Stimulated activated CD8-positive, alpha-beta memory T cell treated with anti-CD3 and anti-CD28 coated beads, Interleukin-2, amount 100 ng/mL, for 48 hours (primary cell): Measurements from ENCODE around the gene COL21A1.
"Not testable (repeated sequence)": the region's sequence is repeated elsewhere in the genome, so short reads cannot be mapped to it uniquely, and the experiment has no call there.

ENCODE experiments used
- DNase-seq, 2 donors: peaks; one replicate each; pipeline ENCODE4 v3.0.0-alpha.2; 2020; ENCODE audit warnings: low read depth in 2 of 2

Gene COL21A1

DNA sequence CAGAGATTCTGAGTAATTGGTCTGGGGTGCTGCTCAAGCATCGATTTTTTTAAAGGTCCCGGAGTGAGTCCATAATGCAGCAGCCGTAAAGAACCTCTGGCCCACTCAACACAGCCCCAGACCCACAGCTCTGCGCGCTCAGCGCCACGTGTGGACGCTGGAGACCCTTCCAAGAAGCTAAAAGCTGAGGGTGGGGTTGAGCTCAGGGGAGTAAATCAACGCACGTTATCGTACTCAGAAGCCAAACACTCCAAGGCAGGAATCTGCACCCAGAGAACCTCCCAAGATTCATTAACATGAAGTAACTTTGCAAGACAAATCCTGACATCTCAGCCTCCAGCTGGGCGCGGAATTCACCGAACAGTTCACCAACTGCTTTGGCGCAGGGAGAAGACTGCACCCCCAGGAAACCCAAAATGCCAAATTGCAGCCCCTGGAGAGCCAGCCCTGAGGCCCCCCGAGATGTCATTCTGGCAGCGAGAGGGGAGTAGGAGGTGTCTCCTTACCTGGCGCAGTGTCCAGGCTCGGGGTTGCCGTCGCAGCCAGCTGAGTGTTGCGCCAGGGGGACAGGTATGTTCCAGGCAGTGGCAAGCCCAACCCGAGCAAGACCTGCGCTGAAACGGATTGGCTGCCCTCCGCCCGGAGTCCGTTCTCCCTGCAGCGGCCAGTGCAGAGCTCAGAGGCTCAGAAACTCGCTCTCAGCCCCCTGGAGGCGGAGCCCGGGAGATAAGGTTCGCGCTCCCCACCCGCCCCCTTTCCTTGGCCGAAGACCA is at the start of gene COL21A1:
Gene COL21A1 (minus strand): TSS at position 700 of the 773 bp plus-strand sequence. CDS start 64,962 bp downstream, outside the sequence.
- DNase-seq, result no peak

DNA sequence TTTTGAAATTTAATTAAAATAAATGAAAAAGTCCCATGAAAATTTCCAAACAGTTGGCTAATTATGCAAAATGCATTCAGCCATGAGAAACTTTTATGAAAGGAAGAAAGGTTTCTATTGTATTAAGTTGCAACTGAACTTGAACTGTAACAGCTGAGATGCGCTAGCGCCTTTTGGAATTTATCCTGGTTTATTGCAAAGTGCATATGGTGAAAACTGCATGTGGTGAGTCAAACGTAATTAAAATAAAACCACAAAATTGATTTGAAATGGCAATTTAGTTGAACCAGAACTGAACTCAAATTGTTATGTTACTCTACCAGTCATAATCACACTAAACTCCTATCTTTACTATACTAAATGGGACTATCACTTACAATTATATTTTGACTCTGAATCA is 46.4 kb upstream of the COL21A1 start:
- DNase-seq, result no peak

DNA sequence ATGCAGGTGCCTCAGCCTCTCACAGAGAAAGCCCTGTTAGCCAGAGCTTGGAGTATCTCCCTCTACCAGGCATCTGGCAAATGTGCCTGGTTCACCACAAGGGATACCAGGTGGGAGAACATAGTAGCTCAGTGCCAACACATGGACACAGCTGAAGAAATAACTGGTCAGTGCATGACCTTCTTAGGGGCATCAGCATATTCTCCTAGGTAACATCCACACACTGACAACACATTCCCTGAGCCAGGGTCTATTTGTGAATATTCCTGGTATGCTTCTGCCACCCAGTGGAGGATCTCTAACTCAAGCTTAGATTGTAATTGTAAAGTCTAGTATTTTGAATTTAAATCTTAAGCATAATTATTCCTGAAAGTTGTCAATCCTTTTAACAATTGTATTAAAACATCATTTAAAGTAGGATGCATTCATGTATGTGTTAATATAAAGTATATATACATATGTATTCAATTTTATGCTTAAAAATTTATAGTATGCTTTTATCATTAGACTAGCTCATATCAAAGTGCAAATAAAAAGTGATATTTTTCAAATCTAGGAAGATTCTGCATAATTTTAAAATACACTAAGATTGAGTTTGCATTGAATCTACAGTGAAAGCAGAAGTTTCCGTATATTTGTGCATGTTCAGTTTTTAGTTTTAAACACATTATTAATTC is 45.3 kb upstream of the COL21A1 start:
- no peak for DNase-seq

DNA sequence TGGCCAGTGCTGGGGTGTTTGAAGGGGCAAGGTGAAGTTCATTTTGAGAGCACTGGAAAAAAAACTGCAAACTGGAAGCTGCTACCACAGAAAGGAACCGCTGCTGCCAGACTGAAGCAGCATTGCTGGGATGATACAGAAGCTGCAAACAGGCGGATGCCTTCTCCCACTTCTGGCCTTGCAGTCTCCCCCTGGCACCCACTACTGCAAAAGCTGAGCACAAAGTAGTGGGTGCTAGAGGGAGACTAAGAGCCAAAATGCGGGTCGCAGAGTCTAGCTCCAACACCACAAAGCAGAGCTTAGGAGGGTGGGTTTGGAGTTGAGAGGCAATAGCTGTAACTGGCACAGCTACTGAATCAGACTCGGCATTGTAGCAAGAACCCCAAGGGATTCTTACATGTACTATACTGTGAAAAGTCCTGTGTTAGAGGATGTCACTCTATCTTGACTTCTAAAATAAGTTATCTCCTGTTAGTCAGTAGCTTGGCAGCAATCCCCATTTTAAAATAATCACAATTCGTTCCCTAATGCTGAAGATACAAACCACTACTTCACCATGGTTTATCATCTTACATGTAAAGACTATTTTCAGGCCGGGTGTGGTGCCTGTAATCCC is 44.0 kb upstream of the COL21A1 start:
- no peak for DNase-seq

DNA sequence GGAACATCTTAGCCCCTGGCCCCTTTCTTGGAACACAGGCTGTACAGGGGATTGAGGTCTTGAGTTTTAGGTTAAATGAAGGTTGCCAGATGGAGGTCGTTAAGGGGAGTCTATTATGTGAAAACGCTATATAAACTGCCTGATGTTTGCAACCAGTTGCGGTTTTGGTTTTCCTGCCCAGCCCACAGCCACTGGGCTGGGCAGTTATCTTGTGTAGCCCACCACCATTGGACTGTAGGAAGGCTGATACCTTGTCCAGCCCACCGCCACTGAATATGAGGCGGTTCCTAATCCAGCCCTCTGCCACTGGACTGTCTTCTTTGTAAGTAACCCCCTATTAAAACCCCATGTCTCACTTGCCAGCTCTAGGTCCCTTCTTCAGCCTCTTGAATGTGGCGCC is 42.3 kb upstream of the COL21A1 start:
- DNase-seq, result no peak

DNA sequence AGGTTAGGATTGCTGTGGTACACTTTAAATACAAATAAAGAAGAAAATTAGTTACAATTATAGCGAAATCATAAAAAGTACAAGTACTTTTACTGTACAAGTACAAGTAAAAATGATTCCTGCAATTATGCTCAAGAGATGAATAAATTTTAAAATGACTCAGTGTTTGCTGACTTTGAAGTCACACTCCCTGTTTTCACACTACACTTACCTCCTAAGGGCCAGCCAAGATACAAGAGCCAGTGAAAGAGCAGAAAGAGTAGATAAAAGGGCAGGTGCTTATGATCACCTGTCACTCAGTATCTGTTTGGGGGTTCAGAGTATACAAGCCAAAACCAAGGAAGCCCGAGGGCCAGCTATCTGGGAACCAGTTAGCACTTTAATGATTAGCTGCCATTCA is 41.0 kb upstream of the COL21A1 start:
- no peak for DNase-seq

DNA sequence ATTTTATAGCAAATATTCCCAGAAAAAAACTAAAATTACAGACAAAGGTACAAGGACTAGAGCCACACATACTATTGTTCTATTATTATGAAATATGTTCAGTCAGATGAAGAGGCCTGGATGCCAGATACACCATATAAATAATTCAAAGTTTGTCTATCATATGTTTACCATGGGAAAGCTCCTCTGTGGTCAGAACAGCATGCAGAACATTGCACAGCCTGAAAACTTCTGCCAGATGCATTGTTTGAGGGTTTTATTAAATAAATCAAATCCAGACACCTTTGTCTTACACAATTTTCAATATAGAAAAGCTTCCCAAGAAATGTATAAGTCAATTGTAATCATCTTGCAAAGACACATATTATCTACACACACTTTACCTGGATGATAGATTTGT is 35.0 kb upstream of the COL21A1 start:
- no peak for DNase-seq

DNA sequence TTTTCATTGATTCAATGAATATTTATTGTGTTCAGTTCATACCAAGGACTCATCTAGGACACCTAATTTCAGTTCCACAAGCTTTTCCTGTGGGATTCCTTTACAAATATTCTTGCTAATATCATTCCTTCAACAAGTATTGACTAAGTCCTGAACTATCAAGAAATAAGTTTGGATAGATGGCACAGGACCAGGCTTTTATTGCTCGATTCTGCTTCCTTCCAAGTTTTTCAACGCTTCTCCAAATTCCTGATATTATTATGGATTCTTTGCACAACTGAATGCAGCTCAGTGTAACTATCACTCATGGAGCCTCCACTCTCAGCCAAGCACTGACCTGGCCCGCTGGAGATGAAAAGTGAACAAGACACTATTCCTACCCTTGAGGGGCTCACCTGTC is 32.7 kb upstream of the COL21A1 start:
- DNase-seq, result no peak

DNA sequence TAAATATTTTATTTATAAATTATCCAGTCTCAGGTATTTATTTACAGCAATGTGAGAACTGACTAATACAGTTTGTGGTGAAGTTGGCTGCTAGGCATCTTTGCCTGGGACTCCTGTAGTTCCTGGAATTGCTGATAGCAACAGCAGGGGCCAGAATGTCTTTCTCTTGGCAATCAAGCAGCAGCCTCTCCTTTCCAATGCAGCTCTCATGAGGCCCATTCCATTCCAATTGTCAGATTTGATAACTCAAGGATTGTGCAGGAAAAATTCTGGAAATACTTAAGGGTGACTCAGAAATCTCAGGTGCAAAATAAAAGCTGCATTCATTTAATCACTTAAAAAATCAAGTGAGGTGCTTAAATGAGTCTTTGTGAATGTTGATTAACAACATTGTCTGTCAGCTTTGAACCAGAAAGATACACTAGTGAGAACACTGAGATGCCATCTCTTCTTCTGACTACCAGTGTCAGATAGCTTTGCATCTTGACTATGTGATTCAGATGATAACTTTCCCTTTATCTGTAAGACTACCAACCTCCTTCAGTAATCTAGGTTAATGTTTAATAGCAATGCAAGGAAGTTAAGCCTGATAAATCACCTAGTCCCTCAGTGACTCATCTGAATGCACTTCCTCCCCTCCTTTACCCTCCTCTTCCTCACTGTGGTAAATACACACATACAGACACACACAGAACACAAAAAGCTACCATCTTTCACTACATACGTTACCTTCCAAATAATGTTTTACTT is 32.1 kb upstream of the COL21A1 start:
- no peak for DNase-seq

DNA sequence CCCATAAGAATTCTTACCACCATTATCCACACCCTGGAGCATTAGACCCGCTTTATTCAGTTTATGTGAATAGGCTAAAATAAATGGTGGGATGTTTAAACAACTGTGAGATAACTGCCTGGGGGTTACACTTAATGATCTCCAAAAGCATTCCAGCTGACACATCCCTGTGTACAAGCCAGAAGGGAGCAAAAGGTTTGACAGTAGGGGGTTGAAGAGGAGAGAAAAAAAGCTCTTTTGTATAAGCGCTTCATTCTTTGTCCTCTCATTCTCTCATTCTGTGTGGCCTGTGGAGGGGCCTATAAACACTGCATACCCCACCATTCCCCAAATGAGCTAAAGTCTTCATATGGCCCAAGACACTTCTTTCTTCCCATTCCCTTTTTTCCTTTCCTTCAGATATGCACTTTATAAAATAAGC is 30.8 kb upstream of the COL21A1 start:
- no peak for DNase-seq

DNA sequence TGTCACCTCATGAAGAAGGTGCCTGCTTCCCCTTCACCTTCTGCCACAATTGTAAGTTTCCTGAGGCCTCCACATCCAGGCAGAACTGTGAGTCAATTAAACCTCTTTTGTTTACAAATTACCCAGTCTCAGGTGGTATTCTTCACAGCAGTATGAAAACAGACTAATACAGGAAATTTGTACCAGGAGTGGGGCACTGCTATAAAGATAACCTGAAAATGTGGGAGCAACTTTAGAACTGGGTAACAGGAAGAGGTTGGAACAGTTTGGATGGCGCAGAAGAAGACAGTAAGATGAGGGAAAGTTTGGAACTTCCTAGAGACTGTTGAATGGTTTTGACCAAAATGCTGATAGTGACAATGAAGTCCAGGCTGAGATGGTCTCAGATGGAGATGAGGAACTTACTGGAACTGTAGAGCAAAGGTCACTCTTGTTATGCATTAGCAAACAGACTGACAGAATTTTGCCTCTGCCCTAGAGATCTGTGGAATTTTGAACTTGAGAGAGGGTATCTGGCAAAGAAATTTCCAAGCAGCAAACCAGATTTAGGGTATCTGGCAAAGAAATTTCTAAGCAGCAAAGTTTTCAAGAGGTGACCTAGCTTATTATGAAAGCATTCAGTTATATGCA is 23.5 kb upstream of the COL21A1 start:
- DNase-seq, result no peak

DNA sequence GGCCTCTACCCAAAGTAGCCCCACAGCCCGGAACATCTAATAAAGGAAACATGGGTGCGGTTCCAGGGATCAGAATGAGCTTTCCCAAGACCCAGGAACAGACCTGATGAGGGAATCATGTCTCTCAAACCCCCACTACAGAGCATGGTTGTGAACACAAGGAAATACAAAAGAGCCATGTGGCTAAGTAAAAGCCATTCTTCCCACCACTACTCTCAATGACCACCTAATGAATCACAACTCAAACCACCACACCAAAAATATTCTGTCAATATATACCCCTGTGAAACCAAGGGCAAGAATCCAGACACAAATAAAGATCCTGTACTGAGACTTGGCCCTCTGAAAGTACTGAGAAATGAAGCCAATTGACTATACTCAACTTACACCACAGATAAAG is 20.9 kb upstream of the COL21A1 start:
- no peak for DNase-seq

DNA sequence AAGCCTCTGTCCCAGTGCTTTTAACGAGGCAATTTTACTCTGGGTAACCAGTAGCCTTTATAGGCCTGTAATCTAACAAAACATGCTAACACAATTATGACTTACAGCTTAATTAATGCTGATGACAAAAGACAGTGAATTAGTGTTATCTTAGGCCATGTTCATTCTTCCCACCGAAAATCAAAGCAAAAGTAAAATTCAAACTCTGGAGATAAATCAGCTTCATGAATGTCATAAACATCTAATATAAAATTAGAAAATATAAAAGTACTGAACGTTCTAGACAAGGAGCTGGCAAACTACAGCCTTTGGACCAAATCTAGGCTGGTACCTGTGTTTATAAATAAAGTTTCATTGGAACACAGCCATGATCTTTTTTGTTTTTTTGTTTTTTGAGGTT is 18.6 kb upstream of the COL21A1 start:
- no peak for DNase-seq

DNA sequence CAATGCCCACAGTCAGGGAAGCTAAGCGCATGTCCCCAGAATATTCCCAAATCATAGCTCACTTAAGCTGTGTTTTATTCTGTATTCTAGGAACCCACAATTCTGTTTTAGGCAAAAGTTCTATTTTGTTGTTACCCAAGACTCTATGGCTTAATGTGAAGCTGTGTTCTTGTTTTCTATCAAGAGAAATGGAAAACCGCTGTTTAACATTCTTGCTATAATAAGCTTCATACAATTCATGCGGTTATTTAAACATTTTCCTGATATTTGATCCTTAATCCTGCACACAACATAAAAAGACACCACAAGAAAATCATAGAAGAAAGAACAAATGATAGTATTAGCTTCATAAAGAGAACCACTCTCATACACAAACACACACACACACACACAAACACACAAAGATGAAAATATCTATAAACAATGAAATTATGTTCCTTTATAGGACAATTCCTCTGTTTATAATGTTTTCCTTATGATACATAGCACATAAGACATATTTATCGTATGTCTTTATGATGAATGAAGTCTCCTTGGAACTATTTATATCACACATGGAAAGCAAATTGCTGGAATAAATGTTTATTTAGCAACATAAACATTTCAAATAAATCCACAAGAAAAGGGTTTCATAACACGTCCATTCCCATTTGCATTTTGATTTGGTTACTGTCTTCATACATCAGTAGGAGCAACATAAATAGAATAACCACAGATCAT is 16.4 kb upstream of the COL21A1 start:
- DNase-seq, result no peak

DNA sequence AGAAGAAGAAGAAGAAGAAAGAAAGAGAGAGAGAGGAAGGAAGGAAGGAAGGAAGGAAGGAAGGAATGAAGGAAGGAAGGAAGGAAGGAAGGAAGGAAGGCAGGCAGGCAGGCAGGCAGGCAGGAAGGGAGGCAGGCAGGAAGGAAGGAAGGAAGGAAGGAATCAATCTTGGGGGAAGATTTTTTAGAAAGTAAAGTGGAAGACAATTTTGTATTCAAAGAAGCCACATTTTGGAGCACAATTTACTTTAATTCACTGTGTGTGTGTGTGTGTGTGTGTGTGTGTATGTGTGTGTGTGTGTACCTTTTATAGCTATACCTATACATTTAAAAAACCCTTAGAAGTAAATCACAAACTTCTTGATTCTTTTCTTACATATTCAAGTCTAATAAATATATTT is 13.2 kb upstream of the COL21A1 start:
- DNase-seq, result not testable (repeated sequence)

DNA sequence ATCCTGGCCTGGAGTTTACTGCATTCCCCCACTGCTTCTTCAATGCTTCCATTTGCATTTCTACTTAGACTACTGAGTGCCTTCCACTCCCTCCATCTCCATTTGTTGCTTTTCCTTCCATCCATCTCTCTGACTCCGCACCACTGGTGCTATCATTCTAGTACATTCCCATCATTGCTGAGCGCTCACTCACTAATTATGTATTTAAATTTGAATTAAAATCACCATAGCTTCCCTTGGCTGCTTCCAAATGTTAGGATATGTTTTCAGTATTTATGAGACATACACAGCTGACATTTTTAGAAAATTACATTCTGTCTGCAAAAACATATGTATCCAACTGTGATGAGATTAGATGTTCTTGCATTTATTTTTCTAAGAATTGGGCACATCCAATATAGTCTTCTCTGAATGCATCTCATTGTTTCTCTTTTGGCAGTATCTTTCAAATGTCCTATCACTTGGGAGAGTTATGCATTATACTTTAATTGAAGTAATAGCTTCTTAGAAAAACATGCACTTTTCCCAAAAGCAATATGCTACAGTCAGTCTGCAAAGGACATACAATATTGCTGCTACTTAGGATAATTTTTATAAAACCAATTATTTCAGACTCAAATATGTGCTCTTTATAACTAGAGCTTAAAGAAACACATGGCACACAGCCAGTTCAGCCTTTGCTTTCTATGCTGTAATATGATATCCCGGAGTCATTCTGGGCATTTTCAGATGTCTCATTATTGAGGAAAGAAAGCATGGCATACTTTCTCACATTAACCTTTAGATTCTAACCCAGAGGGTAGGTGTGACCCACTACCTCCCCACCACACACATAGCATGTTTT is 12.1 kb upstream of the COL21A1 start:
- DNase-seq, result no peak

DNA sequence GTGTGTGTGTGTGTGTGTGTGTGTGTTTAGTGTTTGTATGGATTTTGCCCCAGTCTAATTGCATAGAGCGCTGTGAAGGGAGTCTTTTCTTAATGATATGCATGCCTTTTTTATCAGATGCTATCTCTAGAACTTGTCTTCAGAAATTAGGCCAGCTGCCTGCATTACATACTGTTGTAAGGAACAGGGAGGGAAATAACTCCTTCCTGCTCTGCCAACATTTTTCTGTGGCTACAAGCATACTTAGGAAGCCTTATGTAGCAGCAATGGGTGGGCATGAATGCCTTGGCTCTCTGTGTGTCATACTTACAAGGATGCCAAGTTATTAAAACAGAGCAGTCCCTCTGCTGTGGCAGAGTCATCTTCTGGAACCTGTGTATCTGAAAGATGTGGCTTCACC is 8.0 kb upstream of the COL21A1 start:
- no peak for DNase-seq

DNA sequence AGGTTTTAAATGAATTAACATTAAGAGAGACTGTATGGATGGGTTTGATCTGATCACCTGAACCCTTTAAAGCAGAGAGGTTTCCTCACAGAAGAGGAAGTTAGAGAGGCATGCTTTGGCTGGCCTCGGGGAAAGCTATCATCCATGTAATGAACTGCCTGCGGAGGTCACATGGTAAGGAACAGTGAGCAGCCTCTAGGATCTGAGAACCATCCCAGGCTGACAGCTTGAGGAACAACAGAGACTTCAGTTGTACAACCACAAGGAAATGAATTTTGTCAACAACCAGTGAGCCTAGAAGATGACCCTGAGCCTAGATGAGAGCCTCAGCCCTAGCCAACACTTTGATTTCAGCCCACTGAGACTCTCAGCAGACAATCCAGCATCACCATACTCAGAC is 2.9 kb upstream of the COL21A1 start:
- DNase-seq, result no peak

DNA sequence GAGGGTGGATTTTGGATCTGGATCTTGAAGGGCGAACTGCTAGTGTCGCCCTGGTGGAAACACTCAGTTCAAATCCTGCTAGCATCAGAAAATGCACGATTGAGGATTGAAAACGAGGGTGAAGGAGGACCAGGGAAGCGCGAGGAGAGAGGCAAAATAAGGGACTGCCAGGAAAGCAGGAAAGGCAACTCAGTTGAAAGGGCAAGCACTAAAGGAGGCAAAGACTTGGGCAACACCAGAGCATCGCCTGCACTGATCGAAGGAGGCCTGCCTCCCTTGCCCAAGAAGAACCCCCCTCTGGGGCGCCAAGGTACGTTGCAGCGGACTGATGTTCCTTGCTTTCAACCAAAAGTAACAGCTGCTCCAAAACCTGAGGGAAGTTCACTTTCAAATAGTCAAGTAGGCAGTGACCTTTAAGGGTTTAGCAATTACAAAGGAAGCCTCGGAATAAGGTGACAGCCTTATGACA is 308 bp upstream of the COL21A1 start:
- DNase-seq, result no peak

DNA sequence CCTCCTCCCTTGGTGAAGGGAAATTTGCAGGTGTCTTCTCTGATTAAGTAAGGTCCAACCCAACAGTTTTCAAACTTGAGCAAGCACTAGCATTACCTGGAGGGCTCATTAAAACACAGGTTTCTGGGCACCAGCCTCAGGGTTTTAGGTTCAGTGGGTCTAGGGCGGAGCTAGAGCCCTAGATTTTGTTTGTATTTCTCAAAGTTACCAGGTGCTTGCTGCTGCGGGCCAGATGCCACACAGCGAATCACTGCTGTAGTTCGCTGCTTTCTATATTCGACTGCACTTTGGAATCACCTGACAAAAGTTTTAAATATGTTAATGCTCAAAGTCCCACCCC is 869 bp downstream of the COL21A1 start:
- no peak for DNase-seq
